ENCODE data around the gene WHRN.

The WHRN gene

GRCh38 chr9:114489928-114490327, 15.3 kb downstream of the WHRN start:
- no peak for DNase-seq

- no peak for DNase-seq
Observed at GRCh38 chr9:114488398-114489129, 16.7 kb downstream of the WHRN start.

DNA sequence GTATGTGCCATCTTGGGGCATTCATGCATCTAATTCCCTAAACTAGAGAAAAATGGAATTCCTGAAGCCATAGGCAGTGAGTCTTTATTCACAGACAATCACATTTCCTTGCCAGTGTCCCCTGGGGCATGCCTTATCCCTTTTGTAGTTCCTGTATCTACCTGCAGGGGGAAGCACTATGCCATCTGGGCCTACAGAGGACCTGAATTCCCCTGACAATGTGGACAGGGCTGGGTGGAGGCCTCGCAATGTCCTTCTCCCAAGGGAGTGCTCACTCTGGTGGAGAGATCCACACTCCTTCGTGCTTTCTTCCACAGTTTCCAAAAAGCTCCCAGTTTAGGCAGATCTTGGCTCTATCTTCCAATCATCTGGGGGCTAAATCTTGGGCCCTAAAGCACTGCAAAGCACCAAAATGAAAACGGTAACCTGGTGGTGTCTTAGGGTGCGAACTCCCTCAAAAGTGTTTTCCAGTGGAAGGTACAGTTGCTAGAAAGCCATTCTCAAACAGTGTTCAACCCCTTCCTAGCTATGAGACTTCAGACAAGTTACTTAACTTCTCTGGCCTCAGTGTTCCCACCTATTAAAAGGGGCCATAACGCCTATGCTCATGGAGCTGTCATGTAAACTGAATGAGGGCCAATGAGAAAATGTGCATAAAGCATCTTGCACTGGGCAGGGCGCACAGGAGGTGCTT, 17.5 kb downstream of the WHRN start:
- peak; percentile 6 for DNase-seq

DNA sequence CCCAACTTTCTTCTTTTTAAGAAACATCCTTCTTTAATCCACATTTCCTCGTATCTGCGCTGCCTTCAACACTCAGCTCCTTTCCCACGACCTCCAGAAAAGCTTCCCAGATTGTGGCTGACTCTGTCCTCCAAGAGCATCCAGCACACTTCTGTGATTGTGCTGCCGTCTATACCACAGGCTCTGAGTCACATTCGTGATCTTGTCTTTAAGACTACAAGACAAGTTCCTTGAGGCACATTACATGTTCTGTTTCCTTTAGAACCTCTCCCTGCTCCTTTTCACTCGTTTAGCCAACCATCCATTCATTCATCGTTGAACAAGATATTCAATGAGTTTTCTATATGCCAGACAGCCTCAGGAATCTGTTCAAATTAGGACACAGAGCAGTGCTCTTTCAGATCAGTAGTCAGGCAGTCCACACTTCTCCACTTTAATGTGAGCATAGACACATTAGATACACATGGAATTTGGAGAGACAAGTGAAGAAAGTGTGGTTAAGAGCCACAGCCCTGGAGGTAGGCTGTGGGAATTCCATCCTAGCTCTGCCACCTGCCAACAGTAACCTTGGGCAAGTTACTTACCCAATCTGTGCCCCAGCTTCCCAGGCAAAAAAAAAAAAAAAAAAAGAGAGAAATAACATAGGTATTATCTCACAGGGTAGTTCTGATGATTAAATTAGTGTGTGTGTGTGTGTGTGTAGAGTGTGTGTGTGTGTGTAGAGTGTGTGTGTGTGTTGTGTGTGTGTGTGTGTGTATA, 18.9 kb downstream of the WHRN start:
- no peak for DNase-seq

GRCh38 chr9:114484854-114485443, 20.3 kb downstream of the WHRN start:
- no peak for DNase-seq

DNA sequence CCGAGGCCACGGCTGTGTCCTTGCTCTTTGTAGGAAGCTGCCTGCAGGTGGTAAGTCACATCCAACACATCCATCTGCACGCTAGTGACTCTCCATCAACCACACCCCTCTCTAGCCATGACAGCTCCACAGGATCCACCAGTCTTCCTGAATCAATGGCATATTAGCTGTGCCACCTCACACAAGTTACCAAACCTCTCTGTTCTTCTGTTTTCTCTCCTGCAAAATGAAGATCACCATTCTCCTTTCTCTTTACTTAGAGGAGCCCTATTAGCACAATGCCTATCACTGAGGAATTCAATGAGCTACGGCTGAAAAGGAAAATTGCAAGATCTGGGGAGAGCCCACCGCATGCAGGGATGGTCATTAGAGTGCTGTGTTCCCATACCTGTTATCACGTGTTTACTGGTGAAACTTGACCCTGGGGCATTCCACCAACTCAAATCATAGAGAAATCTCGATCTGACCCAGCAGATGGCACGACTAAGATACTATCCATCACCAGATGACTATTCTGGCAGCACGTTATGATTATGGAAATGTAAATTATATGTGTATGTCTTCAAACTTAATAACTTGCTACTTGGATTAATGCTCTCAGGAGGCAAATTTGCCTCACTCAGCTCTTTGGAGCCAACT, 20.9 kb downstream of the WHRN start:
- no peak for DNase-seq

DNA sequence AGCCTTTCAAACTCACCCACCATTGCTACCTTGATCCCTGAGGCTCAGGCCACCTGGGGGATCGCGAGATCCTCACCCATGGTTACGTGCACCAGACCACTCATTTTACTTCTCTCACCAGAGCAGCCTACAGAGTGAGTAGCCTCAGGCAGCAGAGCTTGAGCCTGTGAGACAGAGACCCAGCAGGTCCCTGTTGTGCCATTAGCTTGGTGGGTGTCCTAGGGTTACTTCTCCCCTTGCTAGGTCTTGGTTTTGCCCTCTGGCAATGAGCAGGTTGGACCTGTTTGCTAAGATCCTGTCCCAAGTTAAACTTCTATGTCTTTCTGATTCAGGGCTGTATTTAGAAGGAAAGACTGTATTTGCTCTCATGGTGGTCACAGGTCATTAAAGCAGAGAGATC, 21.8 kb downstream of the WHRN start:
- no peak for DNase-seq

- no peak for DNase-seq
Observed at GRCh38 chr9:114482593-114482992, 22.7 kb downstream of the WHRN start.

- no peak for DNase-seq
Observed at GRCh38 chr9:114481789-114482188, 23.5 kb downstream of the WHRN start.

DNA sequence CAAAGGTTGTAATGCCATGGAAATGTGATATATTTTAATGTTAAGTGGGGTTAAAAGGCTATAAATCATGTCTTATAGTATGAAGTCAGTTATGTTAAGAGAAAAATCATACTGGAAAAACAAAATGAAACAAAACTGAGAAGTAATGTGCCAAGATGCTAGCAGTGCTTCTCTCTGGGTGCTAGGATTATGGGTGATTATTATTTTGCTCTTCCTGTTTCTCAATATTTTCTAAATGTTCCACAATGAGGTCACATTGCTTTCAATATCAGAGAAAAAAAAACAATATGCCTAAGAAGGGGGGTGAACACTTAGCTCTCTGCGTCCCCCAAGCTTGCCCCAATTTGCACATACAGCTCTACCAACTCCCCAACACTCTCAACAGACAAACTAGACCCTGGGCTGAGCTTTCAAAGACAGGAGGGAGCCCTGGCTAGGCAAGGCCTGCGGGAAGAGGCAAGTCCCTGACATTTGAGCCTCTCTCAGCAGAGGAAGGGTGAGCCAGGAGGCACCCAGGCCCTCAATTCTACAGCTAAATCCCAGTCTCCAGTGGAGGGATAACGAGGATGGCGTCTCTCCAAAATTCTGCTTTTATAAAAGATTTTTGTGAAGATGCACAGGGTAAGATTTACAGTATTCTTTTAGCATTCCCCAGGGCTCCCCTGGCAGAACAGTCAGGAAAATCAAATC, 24.4 kb downstream of the WHRN start:
- DNase-seq: no peak

DNA sequence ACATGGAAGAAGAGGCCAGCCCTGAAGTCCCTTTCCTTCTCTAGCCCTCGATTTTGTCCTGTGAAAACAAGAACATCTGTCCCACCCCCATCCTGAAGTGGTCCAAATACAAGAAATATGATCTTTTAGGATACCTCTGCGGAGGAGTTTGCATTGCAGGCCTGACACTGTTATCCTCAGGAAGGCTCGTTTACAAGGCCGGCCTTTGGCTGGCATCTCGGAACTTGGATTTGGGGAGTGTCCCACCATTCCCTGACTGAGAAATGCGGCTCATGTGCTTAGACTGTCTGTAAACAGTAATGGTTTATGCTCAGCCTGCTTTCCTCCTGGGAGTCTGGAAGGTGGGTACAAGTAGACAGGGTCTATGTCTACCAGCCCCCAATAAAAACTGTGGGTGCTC, 26.4 kb downstream of the WHRN start:
- no peak for DNase-seq

DNA sequence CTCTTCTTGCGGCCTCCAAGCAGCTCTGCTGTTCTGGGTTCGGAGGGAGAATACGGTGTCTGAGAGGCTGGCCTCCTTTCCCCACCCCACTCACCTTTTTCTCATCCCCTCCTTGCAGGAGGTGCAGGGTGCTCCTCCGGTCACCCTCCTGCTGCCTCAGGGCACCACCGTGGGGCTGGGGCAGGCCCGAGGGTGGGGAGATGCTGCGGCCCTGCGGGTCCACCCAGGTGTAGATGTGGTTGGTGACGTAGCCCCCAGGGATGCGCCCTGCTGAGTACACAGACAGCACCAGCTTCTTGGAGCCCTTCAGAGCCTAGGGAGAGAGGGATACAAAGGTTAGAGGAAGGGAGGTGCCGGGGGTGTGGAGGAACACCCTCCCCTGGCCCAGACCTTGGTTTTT, 26.8 kb downstream of the WHRN start:
- DNase-seq: no peak

- no peak for DNase-seq
Observed at GRCh38 chr9:114477642-114478041, 27.6 kb downstream of the WHRN start.

GRCh38 chr9:114476891-114477469, 28.3 kb downstream of the WHRN start:
- DNase-seq: no peak

DNA sequence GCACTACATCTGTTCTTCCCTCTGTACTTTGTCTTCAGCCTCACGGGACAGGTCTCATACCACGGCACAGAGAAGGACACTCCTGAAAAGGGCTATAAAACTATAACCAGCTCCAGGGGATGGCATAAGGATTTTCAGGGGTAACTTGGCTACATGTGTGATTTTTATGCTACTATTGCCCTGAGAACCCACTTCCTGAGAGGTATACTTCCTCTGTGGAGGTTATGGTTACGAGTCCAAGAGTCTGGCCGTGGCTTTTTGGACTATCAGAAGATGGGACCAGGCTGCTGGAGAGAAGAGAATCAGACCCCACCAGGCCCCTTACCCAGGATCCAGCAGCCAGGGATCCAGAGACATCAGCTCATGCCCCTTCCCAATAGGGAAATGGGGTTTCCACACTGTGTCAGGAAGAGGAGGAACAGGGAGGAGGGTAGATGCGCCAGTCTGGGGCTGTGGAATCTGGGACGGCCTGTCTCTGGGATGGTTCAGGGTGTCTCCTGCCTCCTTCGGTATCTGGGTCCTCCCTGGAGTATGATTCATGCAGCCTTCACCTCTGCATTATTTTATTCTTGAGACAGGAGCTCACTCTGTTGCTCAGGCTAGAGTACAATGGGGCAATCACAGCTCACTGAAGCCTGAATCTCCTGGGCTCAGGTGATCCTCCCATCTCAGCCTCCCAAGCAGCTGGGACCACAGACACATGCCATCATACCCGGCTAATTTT, 29.7 kb downstream of the WHRN start:
- DNase-seq: no peak

DNA sequence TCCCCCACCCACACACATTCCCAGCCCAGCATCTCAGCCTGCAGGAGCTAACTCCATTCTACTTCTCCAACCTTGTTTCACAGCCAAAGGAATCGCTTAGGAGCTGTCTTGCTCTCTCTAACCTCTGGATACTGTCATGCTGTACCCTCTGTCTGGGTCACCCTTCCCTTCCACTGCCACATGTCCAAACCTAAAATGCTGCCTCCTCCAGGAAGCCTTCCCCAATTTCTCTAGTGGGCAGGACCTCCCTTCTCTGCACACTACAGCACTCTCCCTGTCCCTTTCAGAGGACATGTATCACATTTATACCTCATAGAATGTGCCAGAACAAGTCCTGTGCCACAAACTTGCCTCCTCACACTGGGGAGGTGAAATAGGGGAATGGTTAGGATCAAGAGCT, 30.8 kb downstream of the WHRN start:
- no peak for DNase-seq

DNA sequence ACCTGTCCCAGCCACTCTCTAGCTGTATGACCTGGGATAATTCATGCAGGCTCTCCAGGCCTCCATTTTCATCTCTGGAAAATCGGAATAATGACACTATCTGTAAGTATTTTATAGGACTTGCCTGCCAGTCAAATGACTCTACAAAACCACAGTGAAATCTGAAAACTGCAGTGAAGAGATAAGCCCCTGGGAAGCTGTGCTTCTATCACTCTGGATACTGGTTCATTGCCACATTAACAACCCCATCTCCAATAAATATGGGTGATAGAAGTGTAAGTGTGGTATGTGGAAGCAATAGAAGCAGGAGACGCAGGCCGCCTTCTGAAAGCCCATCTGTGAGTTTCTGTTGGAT, 31.8 kb downstream of the WHRN start:
- DNase-seq: no peak

GRCh38 chr9:114472765-114473446, 32.4 kb downstream of the WHRN start:
- no peak for DNase-seq

- no peak for DNase-seq
Observed at GRCh38 chr9:114471157-114471556, 34.1 kb downstream of the WHRN start.

GRCh38 chr9:114470581-114470980, 34.7 kb downstream of the WHRN start:
- DNase-seq: no peak

GRCh38 chr9:114470121-114470520, 35.2 kb downstream of the WHRN start:
- no peak for DNase-seq

Data from NCI-H526 treated with DMSO at 0.1 percent for 48 hours (cell line).